Amygdala (tissue), 56 donors: ENCODE results near the gene CT45A2.
"Not testable (repeated sequence)": the region's sequence is repeated elsewhere in the genome, so short reads cannot be mapped to it uniquely, and the experiment has no call there.

Experiments used
- DNase-seq, 56 donors: peaks; one replicate each; lab custom pipeline; 2025; lab: John Stamatoyannopoulos, UW

The CT45A2 gene, protein sequence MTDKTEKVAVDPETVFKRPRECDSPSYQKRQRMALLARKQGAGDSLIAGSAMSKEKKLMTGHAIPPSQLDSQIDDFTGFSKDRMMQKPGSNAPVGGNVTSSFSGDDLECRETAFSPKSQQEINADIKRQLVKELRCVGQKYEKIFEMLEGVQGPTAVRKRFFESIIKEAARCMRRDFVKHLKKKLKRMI

DNA sequence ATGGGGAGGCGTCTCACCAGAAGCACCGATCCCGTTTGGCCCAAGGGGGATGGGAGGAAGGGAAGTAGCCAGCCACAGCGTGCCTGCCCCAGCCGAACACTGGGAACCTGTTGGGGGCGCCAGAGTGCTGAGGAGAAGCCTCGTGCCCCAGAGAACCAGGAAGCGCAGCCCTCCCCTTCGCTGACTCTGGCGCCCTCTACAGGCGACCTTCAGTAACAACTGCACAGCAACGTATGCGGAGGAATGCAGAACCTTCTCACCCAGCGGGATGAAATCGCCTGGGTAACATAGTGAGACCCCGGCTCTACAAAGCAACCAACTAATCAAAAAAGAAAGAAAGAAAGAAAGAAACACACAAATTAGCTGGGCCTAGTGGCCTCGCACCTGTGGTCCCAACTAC is at the start of gene CT45A2:
Gene CT45A2, minus strand, starts transcription at position 101 of the 400 bp plus-strand sequence. CDS start 3,747 bp downstream, outside the sequence.
- DNase-seq, result not testable (repeated sequence)

DNA sequence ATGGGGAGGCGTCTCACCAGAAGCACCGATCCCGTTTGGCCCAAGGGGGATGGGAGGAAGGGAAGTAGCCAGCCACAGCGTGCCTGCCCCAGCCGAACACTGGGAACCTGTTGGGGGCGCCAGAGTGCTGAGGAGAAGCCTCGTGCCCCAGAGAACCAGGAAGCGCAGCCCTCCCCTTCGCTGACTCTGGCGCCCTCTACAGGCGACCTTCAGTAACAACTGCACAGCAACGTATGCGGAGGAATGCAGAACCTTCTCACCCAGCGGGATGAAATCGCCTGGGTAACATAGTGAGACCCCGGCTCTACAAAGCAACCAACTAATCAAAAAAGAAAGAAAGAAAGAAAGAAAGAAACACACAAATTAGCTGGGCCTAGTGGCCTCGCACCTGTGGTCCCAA is 34.6 kb upstream of the CT45A2 start, which contains the start of gene CT45A8:
Gene CT45A8, minus strand, starts transcription at position 101 of the 400 bp plus-strand sequence. CDS start 3,755 bp downstream, outside the sequence.
- not testable (repeated sequence) for DNase-seq

DNA sequence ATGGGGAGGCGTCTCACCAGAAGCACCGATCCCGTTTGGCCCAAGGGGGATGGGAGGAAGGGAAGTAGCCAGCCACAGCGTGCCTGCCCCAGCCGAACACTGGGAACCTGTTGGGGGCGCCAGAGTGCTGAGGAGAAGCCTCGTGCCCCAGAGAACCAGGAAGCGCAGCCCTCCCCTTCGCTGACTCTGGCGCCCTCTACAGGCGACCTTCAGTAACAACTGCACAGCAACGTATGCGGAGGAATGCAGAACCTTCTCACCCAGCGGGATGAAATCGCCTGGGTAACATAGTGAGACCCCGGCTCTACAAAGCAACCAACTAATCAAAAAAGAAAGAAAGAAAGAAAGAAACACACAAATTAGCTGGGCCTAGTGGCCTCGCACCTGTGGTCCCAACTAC is 17.4 kb upstream of the CT45A2 start, which contains the start of gene CT45A7:
Gene CT45A7, minus strand, starts transcription at position 101 of the 400 bp plus-strand sequence. CDS start 3,747 bp downstream, outside the sequence.
- not testable (repeated sequence) for DNase-seq

DNA sequence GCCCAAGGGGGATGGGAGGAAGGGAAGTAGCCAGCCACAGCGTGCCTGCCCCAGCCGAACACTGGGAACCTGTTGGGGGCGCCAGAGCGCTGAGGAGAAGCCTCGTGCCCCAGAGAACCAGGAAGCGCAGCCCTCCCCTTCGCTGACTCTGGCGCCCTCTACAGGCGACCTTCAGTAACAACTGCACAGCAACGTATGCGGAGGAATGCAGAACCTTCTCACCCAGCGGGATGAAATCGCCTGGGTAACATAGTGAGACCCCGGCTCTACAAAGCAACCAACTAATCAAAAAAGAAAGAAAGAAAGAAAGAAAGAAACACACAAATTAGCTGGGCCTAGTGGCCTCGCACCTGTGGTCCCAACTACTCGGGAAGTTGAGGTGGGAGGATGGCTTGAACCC is 17.1 kb downstream of the CT45A2 start, which contains the start of gene CT45A6:
Gene CT45A6, minus strand, starts transcription at position 101 of the 400 bp plus-strand sequence. CDS start 3,794 bp downstream, outside the sequence.
- DNase-seq, result not testable (repeated sequence)

DNA sequence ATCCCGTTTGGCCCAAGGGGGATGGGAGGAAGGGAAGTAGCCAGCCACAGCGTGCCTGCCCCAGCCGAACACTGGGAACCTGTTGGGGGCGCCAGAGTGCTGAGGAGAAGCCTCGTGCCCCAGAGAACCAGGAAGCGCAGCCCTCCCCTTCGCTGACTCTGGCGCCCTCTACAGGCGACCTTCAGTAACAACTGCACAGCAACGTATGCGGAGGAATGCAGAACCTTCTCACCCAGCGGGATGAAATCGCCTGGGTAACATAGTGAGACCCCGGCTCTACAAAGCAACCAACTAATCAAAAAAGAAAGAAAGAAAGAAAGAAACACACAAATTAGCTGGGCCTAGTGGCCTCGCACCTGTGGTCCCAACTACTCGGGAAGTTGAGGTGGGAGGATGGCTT is 34.4 kb downstream of the CT45A2 start, which contains the start of gene CT45A5:
Gene CT45A5, minus strand, starts transcription at position 101 of the 400 bp plus-strand sequence. CDS start 3,774 bp downstream, outside the sequence.
- not testable (repeated sequence) for DNase-seq

DNA sequence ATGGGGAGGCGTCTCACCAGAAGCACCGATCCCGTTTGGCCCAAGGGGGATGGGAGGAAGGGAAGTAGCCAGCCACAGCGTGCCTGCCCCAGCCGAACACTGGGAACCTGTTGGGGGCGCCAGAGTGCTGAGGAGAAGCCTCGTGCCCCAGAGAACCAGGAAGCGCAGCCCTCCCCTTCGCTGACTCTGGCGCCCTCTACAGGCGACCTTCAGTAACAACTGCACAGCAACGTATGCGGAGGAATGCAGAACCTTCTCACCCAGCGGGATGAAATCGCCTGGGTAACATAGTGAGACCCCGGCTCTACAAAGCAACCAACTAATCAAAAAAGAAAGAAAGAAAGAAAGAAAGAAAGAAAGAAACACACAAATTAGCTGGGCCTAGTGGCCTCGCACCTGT is 51.7 kb downstream of the CT45A2 start, which contains the start of gene CT45A3:
Gene CT45A3, minus strand, starts transcription at position 101 of the 400 bp plus-strand sequence. CDS start 3,747 bp downstream, outside the sequence.
- not testable (repeated sequence) for DNase-seq
